HG03354 (cell line): ENCODE results near the gene GPR4.
A peak's percentile ranks its signal among the peaks of the same experiment; 100 is the strongest.

Source experiments
- ATAC-seq: cut with Tn5 transposase; IDR thresholded peaks from one replicate; pipeline ENCODE4 v1.9.1; 2021; ENCODE audit warnings: mild to moderate bottlenecking; ENCODE audit not compliant: unreplicated experiment, poor library complexity, severe bottlenecking

GPR4 gene

DNA sequence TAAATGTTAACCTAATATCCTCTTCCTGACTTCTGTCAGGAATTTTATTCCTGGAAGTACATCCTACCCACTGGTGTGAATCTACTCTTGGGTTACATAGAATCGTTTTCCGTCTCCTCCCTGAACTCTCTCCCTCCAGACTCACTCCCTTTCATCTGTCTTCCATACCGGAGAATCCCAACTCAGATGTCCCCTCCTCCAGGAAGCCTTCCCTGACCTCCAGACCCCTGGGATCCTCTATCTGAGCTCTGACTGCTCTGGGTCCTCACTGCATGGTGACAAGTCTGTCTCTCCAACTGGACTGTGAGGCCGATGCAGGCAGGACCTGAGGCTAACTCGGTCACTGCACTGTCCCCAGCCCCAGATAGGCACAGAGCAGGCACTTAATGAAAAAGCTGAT, 42.0 kb downstream of the GPR4 start:
- no peak for ATAC-seq

DNA sequence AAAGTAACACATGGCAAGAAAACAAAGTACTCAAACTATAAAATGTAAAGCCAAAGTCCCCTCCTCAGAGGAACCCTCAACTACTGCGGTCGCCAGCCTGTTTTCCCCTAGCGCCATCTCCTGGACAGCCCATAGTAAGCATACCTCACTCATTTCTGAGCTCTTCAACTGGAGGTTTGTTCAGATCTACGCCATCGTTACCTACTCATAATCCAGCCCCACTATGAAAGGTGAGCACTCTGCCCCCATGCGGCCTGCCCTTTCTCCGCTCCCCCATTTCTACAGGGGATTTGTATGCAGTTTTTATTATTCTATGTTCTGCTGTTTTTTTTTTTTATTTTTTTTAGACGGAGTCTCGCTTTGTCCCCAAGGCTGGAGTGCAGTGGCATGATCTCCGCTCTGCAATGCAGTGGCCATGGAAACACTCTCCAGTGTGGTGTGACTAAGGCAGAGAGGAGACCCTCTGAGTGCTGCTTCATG, 43.6 kb downstream of the GPR4 start:
- peak; percentile 69 for ATAC-seq

DNA sequence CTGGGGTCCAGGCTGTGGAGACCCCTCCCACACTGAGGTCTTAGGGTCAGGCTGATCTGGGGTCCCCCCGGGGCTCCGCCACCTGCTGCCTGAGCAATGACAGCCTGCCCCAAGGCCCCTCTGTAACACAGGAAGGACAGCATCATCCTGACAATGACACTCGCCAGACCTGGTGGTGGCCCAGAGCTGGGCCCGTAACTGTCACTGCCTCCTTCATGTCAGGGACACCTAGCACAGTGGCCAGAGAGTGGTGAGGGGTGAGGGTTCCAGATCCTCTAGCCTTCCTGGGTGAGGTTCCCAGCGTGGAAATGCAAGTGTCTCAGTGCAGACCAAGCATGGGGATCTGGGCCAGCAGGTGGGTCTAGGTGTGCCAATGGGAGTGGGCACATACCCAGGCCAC, 45.2 kb downstream of the GPR4 start:
- no peak for ATAC-seq

DNA sequence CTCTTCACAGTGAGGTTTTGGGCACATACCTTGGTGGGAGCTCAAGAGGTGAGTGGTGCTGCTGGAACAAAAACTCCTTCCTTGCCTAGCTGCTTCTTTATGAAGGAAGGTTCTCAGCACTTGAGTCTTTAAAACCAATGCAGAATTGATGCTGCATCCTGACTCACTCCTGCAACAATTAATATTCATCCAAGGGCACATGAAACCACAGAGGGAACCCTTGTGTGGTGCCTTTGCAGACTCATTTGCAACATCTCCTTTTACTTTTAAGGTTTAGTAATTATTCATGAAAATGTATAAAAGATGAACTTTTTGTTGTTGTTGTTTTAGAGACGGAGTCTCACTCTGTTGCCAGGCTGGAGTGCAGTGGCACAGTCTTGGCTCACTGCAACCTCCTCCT, 47.5 kb downstream of the GPR4 start:
- no peak for ATAC-seq

DNA sequence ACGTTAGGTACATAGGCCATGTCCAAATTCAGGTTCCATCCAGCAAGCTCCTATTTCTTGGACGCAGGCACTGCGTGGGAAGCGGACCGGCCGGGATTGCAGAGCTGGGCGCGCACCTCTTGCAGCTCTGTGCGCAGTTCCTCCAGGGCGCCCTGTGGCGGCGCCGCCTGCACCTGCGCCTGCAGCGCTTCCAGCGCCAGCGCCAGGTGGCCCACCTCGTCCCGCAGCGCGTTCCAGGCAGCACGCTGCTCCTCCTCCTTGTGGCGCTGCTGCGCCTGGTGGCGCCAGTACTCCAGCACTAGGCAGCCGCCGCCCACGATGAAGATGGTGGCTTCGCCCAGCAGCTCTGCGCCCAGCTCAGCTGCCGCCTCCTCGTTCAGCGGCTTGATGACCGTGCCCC, 48.5 kb downstream of the GPR4 start:
- ATAC-seq, result no peak

DNA sequence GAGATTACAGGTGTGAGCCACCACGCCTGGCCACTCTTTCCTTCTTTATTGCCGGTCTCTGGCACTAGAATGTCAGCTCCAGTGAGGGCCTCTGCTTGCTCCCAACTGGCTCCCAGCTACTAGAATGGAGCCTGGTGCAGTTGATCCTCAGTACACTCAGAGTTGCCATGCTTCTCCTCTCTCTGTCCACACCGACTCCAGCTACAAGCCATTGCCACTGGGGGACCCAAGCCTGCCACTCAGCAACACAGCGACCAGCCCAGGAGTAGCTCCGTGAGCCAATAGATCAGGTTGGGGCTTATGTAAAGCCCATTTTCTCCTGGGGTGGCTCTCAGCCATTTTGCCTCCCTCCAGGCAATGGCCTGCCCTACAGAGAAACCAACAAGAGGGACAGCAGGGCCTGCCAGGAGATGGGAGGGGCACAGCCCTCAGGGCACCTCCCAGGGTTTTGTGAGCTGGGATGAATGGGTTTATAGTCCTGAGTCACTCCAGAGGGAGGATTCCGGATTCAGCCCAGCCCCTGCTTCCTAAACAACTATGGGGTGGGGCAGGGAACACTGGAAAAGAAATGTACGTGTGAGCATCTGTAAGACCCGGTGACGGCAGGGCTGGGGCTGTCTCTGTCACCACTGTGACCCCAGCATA, 53.9 kb downstream of the GPR4 start:
- ATAC-seq, result no peak

DNA sequence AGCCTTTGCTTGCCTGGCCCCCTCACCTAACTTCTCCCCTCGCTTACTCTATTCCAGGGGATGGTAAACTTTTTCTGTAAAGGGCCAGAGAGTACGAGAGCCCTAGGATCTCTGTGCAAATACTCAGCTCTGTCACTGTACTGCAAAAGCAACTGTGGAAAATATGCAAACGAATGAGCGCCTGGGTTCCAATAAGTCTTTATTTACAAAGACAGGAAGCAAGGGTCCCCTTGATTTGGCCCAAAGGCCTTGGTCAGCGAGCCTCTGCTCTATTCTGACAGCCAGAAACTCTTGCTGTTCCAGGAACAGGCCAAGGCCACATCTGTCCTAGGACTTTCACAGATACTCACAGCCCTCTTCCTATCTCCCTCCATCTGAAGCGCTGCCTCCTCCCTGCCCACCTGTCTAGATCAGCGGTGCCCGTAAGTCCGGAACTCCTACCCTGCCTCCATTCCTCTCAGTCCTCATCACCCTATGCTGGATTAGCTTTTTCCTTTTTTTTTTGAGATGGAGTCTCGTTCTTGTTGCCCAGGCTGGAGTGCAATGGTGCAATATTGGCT, 54.7 kb downstream of the GPR4 start:
- no peak for ATAC-seq

DNA sequence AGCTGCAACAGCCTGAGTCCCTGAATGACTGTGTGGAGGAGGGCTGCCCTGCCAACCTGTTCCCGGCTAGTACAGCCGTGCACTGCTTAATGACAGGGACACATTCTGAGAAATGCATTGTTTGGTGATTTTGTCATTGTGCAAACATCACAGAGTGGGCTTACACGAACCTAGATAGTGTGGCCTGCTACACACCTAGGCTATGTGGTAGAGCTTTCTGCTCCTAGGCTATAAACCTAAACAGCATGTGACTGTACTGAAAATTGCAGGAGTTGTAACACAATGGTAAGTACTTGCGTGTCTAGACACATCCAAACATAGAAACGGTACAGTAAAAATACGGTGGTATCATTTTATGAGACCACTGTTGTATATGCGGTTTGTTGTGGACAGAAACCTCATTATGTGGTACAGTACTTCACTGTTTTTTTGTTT, 59.8 kb downstream of the GPR4 start:
- ATAC-seq, result no peak
